A549 (cell line): ENCODE data around the gene TCEAL9.

Experiments used
- ATOH8 ChIP-seq: fragments of 250-450 bp; sonication (Bioruptor Pico); IDR thresholded peaks from 2 replicates; pipeline ENCODE4 v1.5.0; 2020; ENCODE audit warnings: low read depth, mild to moderate bottlenecking, moderate library complexity
- CBX8 ChIP-seq: fragments of 200-600 bp; sonication (generic); IDR thresholded peaks from 2 replicates; pipeline ENCODE4 v1.6.1; 2016
- CTCF ChIP-seq: fragments of >200 bp; sonication (Bioruptor Twin); formaldehyde crosslinking; IDR thresholded peaks from 3 replicates; pipeline ENCODE4 v1.5.1; 2016
- USF2 ChIP-seq: fragments of 450-650 bp; IDR thresholded peaks from 2 replicates; pipeline ENCODE4 v1.6.1; 2014; ENCODE audit warnings: antibody characterized with exemption

- TF ChIP-seq CTCF (no peak), USF2 (no peak), ATOH8 (CRISPR knock-in tag) (no peak), CBX8 (no peak)
Measured at GRCh38 chrX:103406256-103406655, 50.0 kb downstream of the TCEAL9 start.
